SK-N-SH (cell line): Measurements from ENCODE around the gene NUMBL. TPM values are rescaled to one million over a fixed set of nuclear protein-coding genes. Genes with fewer than 3 reads are reported as not detected.

Experiments
- CTCF ChIA-PET: fragments of 300-600, 350-600 bp; formaldehyde crosslinking; extraction: SDS; loops from one replicate; lab custom pipeline; 2021; lab: Yijun Ruan, JAX
- POLR2A ChIA-PET: fragments of 350-600 bp; sonication (Branson Sonifier 250); formaldehyde crosslinking; extraction: SDS; loops from one replicate; lab custom pipeline; 2020; ENCODE audit warnings: antibody characterized with exemption, inconsistent platforms; lab: Yijun Ruan, JAX
- DNase-seq: peaks from one replicate; pipeline ENCODE4 v3.0.0; 2012
- H2AFZ ChIP-seq: fragments of 200-600 bp; sonication (generic); 2 replicates; pipeline ENCODE4 v1.8.1; 2016; ENCODE audit warnings: antibody characterized with exemption, mild to moderate bottlenecking, low read depth
- H3F3A ChIP-seq: fragments of 200-600 bp; sonication (generic); replicated peaks from 2 replicates; pipeline ENCODE3; 2016; ENCODE audit warnings: antibody characterized with exemption, mild to moderate bottlenecking; ENCODE audit not compliant: insufficient read depth
- H3K27ac ChIP-seq, 2 experiments: fragments of 200-500 bp in 1 of 2; fragments of 200-600 bp in 1 of 2; sonication (Bioruptor generic) in 1 of 2; sonication (generic), shearing (Covaris generic) in 1 of 2; 2 replicates each; pipeline versions ENCODE4 v1.5.1 to v1.6.1; 2014 to 2016; ENCODE audit warnings: low read depth in 2 of 2, inconsistent platforms in 1 of 2, low read length in 1 of 2, mild to moderate bottlenecking in 1 of 2, mixed read lengths in 1 of 2
- H3K27me3 ChIP-seq: fragments of 200-600 bp; sonication (generic), shearing (Covaris generic); 2 replicates; pipeline ENCODE4 v1.6.1; 2016; ENCODE audit warnings: mixed run types; ENCODE audit not compliant: insufficient read depth
- H3K36me3 ChIP-seq, 2 experiments: fragments of 200-500 bp in 1 of 2; fragments of 200-600 bp in 1 of 2; sonication (Bioruptor generic) in 1 of 2; sonication (generic) in 1 of 2; replicated peaks in 1 of 2; 2 replicates each; pipeline versions ENCODE3 to v1.5.1; 2014 to 2016; ENCODE audit warnings: low read length in 1 of 2, mild to moderate bottlenecking in 1 of 2; ENCODE audit not compliant: insufficient read depth in 2 of 2, control insufficient read depth in 1 of 2
- H3K4me1 ChIP-seq, 2 experiments: fragments of 200-500 bp in 1 of 2; fragments of 200-600 bp in 1 of 2; sonication (Bioruptor generic) in 1 of 2; sonication (generic), shearing (Covaris generic) in 1 of 2; 2 replicates each; pipeline versions ENCODE4 v1.5.1 to v1.6.1; 2014 to 2016; ENCODE audit warnings: low read depth in 1 of 2, low read length in 1 of 2, mixed run types in 1 of 2; ENCODE audit not compliant: insufficient read depth in 2 of 2, control insufficient read depth in 1 of 2
- H3K4me2 ChIP-seq: fragments of 200-600 bp; sonication (generic), shearing (Covaris generic); 2 replicates; pipeline ENCODE4 v1.6.1; 2017; ENCODE audit warnings: mixed run types
- H3K4me3 ChIP-seq, 2 experiments: fragments of 200-500 bp in 1 of 2; fragments of 200-600 bp in 1 of 2; sonication (Bioruptor generic) in 1 of 2; sonication (generic), shearing (Covaris generic) in 1 of 2; 2 replicates each; pipeline versions ENCODE4 v1.5.1 to v1.8.1; 2014 to 2016; ENCODE audit warnings: low read depth in 2 of 2, inconsistent platforms in 1 of 2, low read length in 1 of 2, mild to moderate bottlenecking in 1 of 2, mixed read lengths in 1 of 2, moderate library complexity in 1 of 2
- H3K79me2 ChIP-seq: fragments of 200-600 bp; sonication (generic); 2 replicates; pipeline ENCODE4 v1.8.1; 2017; ENCODE audit warnings: mild to moderate bottlenecking; ENCODE audit not compliant: insufficient read depth
- H3K9ac ChIP-seq: fragments of 200-600 bp; sonication (generic); 2 replicates; pipeline ENCODE4 v1.6.1; 2017; ENCODE audit warnings: mixed run types
- H3K9me2 ChIP-seq: fragments of 200-600 bp; sonication (generic); 2 replicates; pipeline ENCODE4 v1.6.1; 2017; ENCODE audit warnings: mixed run types
- H3K9me3 ChIP-seq: fragments of 200-600 bp; sonication (generic); 2 replicates; pipeline ENCODE4 v1.6.1; 2017; ENCODE audit warnings: mixed run types, mild to moderate bottlenecking, moderate library complexity
- H4K20me1 ChIP-seq: fragments of 200-600 bp; sonication (generic); 2 replicates; pipeline ENCODE4 v1.6.1; 2017; ENCODE audit warnings: mild to moderate bottlenecking, mixed run types; ENCODE audit not compliant: insufficient read depth
- CHD2 ChIP-seq: fragments of 150-350 bp; IDR thresholded peaks from 2 replicates; pipeline ENCODE4 v1.6.1; 2018; ENCODE audit warnings: low read length; ENCODE audit not compliant: partially characterized antibody
- ELF1 ChIP-seq: IDR thresholded peaks from 2 replicates; pipeline ENCODE4 v1.4.0; 2012
- EP300 ChIP-seq, 2 experiments: IDR thresholded peaks; 2 replicates each; pipeline versions ENCODE4 v1.4.0 to v1.6.1; 2012; ENCODE audit warnings: borderline replicate concordance in 1 of 2, low read depth in 1 of 2, low read length in 1 of 2
- EZH2phosphoT487 ChIP-seq: fragments of 200-600 bp; sonication (generic); IDR thresholded peaks from 2 replicates; pipeline ENCODE4 v1.6.1; 2017; ENCODE audit warnings: low read depth, mixed run types, mild to moderate bottlenecking, antibody characterized with exemption, moderate library complexity, borderline replicate concordance
- FOSL2 ChIP-seq: IDR thresholded peaks from 2 replicates; pipeline ENCODE4 v1.4.0; 2012; ENCODE audit warnings: low read depth, mild to moderate bottlenecking, moderate library complexity, borderline replicate concordance
- FOXJ3 ChIP-seq: sonication (generic); formaldehyde crosslinking; IDR thresholded peaks from 2 replicates; pipeline ENCODE4 v1.5.1; 2020; ENCODE audit warnings: mild to moderate bottlenecking, missing genetic modification reagents
- GABPA ChIP-seq: IDR thresholded peaks from 2 replicates; pipeline ENCODE4 v1.4.0; 2012; ENCODE audit warnings: low read depth, mild to moderate bottlenecking
- GATA2 ChIP-seq: sonication (generic); formaldehyde crosslinking; IDR thresholded peaks from 2 replicates; pipeline ENCODE4 v1.5.0; 2020; ENCODE audit warnings: mild to moderate bottlenecking, missing genetic modification reagents
- MAX ChIP-seq: IDR thresholded peaks from 2 replicates; pipeline ENCODE4 v1.4.0; 2012; ENCODE audit warnings: low read depth
- MXI1 ChIP-seq: IDR thresholded peaks from 2 replicates; pipeline ENCODE4 v1.6.1; 2012; ENCODE audit warnings: mild to moderate bottlenecking, low read depth, low read length, improper control_type of control experiment
- NFIC ChIP-seq: IDR thresholded peaks from 2 replicates; pipeline ENCODE4 v1.4.0; 2012; ENCODE audit warnings: borderline replicate concordance
- POLR2AphosphoS5 ChIP-seq: IDR thresholded peaks from 2 replicates; pipeline ENCODE4 v1.6.1; 2012; ENCODE audit warnings: low read depth, low read length
- RAD21 ChIP-seq: IDR thresholded peaks from 2 replicates; pipeline ENCODE4 v1.6.1; 2012; ENCODE audit warnings: mild to moderate bottlenecking, low read length
- RFX5 ChIP-seq: IDR thresholded peaks from 2 replicates; pipeline ENCODE4 v1.6.1; 2012; ENCODE audit warnings: mild to moderate bottlenecking, improper control_type of control experiment, low read length
- SMC3 ChIP-seq: IDR thresholded peaks from 2 replicates; pipeline ENCODE4 v1.6.1; 2012; ENCODE audit warnings: low read depth, low read length, improper control_type of control experiment
- TEAD4 ChIP-seq: IDR thresholded peaks from 2 replicates; pipeline ENCODE4 v1.4.0; 2012; ENCODE audit warnings: mild to moderate bottlenecking, borderline replicate concordance; ENCODE audit not compliant: insufficient read depth
- YY1 ChIP-seq: IDR thresholded peaks from 2 replicates; pipeline ENCODE4 v1.4.0; 2012; ENCODE audit warnings: low read depth, mild to moderate bottlenecking
- WGBS: methylation state at CpG from one replicate; pipeline ENCODE4 v1.1.6; 2017; ENCODE audit warnings: low lambda C conversion rate; 5-methylcytosine and 5-hydroxymethylcytosine counted together
- polyA plus RNA-seq, 3 experiments: library from polyadenylated mRNA; depleted of rRNA; stranded (reverse); fragments of >200 nt; gene quantifications; 2 replicates each; pipeline ENCODE4 v1.2.3, GENCODE V29; 2012
- TF ChIP-seq, protein P1 (sequence below): IDR thresholded peaks from 2 replicates; pipeline ENCODE4 v1.4.0; 2012; ENCODE audit warnings: low read depth, borderline replicate concordance
- TF ChIP-seq, protein P2 (sequence below): fragments of 150-350 bp; IDR thresholded peaks from 2 replicates; pipeline ENCODE4 v1.6.1; 2017; ENCODE audit warnings: antibody characterized with exemption, low read length, low read depth, borderline replicate concordance
- TF ChIP-seq, protein P3 (sequence below): fragments of 150-350 bp; IDR thresholded peaks from 2 replicates; pipeline ENCODE4 v1.6.1; 2016; ENCODE audit warnings: mild to moderate bottlenecking, low read depth, low read length

Gene NUMBL
- polyA plus RNA-seq, 1 of the 3 experiments (the other 2 are of a cell fraction): 54.6 TPM

- TF ChIP-seq, protein P1, sequence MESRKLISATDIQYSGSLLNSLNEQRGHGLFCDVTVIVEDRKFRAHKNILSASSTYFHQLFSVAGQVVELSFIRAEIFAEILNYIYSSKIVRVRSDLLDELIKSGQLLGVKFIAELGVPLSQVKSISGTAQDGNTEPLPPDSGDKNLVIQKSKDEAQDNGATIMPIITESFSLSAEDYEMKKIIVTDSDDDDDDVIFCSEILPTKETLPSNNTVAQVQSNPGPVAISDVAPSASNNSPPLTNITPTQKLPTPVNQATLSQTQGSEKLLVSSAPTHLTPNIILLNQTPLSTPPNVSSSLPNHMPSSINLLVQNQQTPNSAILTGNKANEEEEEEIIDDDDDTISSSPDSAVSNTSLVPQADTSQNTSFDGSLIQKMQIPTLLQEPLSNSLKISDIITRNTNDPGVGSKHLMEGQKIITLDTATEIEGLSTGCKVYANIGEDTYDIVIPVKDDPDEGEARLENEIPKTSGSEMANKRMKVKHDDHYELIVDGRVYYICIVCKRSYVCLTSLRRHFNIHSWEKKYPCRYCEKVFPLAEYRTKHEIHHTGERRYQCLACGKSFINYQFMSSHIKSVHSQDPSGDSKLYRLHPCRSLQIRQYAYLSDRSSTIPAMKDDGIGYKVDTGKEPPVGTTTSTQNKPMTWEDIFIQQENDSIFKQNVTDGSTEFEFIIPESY: no peak
Observed at GRCh38 chr19:40629346-40629745, 61.1 kb downstream of the NUMBL start (continued).

DNA sequence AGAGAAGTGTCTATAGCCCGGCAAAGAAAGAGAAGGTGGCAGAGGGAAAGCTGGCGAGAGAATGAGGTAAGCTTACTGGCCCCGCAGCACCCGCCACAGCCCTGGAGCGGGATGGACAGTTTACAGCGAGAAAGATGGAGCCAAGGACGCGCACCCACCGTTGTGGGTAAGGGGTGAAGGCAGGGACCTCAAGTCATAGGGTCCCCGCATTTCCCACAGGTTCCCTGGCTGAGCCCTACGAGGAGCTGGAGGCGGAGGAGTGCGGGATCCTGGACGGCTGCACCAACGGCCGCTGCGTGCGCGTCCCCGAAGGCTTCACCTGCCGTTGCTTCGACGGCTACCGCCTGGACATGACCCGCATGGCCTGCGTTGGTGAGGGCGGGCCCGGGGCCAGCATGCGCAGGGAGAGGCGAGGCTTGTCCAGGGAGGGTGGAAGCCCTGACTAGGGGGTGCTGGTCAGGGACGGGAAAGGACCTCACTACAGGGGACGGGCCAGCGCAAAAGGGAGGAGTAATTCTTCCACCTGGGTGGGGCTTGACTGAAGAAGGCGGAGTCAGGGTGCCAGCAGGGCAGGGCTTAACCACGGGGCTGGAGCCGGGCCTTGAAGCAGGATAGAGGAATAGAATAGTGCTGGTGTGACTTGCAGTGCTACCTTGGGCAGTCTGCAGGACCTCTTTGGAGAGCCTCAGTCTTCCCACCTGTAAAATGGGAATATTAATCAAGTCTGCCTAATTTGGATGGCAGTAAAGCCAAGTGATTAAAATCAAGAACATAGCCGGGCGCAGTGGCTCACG is 62.8 kb downstream of the NUMBL start:
- CTCF ChIA-PET: interaction anchor here (0.6 kb wide), 1 partner anchor 179 kb away, joined by 3 read pairs; no protein-coding TSS in a partner anchor
- TF ChIP-seq RFX5 (no peak), TEAD4 (no peak), EP300 (IDR thresholded peaks at IDR 0.05; ENCODE audit: borderline replicate concordance in 1 of 2, low read depth in 1 of 2, low read length in 1 of 2) (no peak), GATA2 (CRISPR knock-in tag) (no peak), ELF1 (no peak), MXI1 (no peak), SMC3 (no peak), FOXJ3 (CRISPR knock-in tag) (no peak), EZH2phosphoT487 (no peak), NFIC (no peak), POLR2AphosphoS5 (no peak), FOSL2 (no peak), CHD2 (no peak), GABPA (no peak), YY1 (no peak), MAX (no peak), RAD21 (no peak)
- TF ChIP-seq, protein P2, sequence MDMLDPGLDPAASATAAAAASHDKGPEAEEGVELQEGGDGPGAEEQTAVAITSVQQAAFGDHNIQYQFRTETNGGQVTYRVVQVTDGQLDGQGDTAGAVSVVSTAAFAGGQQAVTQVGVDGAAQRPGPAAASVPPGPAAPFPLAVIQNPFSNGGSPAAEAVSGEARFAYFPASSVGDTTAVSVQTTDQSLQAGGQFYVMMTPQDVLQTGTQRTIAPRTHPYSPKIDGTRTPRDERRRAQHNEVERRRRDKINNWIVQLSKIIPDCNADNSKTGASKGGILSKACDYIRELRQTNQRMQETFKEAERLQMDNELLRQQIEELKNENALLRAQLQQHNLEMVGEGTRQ: no peak
- TF ChIP-seq, protein P3, sequence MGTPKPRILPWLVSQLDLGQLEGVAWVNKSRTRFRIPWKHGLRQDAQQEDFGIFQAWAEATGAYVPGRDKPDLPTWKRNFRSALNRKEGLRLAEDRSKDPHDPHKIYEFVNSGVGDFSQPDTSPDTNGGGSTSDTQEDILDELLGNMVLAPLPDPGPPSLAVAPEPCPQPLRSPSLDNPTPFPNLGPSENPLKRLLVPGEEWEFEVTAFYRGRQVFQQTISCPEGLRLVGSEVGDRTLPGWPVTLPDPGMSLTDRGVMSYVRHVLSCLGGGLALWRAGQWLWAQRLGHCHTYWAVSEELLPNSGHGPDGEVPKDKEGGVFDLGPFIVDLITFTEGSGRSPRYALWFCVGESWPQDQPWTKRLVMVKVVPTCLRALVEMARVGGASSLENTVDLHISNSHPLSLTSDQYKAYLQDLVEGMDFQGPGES: no peak
- TF ChIP-seq, all 33 proteins: peak for 0
- H3K9me2 ChIP-seq: no peaks in the 10 kb centered on the region
- 92% methylated on average over 39 of the region's 39 CpGs for WGBS
- no peak overlapping the region for H3K27ac ChIP-seq
- no peaks in the 10 kb centered on the region for H3K27me3 ChIP-seq
- peaks cover 0 to 5% of the 10 kb centered on the region in 2 experiments; a peak in 1 of 4 replicates for H3K4me1 ChIP-seq
- DNase-seq: peak; percentile 45
- H3K9ac ChIP-seq: no peak overlapping the region
- H3K36me3 ChIP-seq: no peaks in the 10 kb centered on the region
- POLR2A ChIA-PET: no interaction called here
- H3F3A ChIP-seq: peaks cover 3% of the 10 kb centered on the region
- no peak overlapping the region for H2AFZ ChIP-seq
- no peak overlapping the region for H3K4me2 ChIP-seq
- no peak overlapping the region for H3K4me3 ChIP-seq
- H3K79me2 ChIP-seq: no peaks in the 10 kb centered on the region
- no peaks in the 10 kb centered on the region for H3K9me3 ChIP-seq
- H4K20me1 ChIP-seq: no peaks in the 10 kb centered on the region
